RKO (cell line): Measurements from ENCODE around the gene SLC29A2.
A peak's percentile ranks its signal among the peaks of the same experiment; 100 is the strongest.
"Not testable (repeated sequence)": the region's sequence is repeated elsewhere in the genome, so short reads cannot be mapped to it uniquely, and the experiment has no call there.

ENCODE experiments used
- DNase-seq: peaks from one replicate; pipeline ENCODE4 v3.0.0-alpha.2; 2016; ENCODE audit warnings: low spot score

The SLC29A2 gene

GRCh38 chr11:66384316-66384715 is 12.8 kb upstream of the SLC29A2 start:
- not testable (repeated sequence) for DNase-seq

- DNase-seq, result peak; percentile 22
These were observed 8.7 kb upstream of the SLC29A2 start for GRCh38 chr11:66380264-66380663.

- not testable (repeated sequence) for DNase-seq
These were observed 2.2 kb upstream of the SLC29A2 start for GRCh38 chr11:66373690-66374287.

- no peak for DNase-seq
These were observed 1.7 kb upstream of the SLC29A2 start for GRCh38 chr11:66373265-66373664.

- DNase-seq, result no peak
These were observed 2.3 kb downstream of the SLC29A2 start for GRCh38 chr11:66369073-66369894.

GRCh38 chr11:66368484-66368883 is 3.1 kb downstream of the SLC29A2 start:
- DNase-seq, result no peak

GRCh38 chr11:66367561-66368312 is 3.8 kb downstream of the SLC29A2 start:
- DNase-seq, result no peak

GRCh38 chr11:66366844-66367477 is 4.6 kb downstream of the SLC29A2 start:
- no peak for DNase-seq

GRCh38 chr11:66365711-66366619 is 5.6 kb downstream of the SLC29A2 start:
- DNase-seq, result no peak

GRCh38 chr11:66365166-66365565 is 6.4 kb downstream of the SLC29A2 start:
- DNase-seq, result no peak

- DNase-seq, result no peak
These were observed 7.6 kb downstream of the SLC29A2 start for GRCh38 chr11:66363805-66364535.

GRCh38 chr11:66363187-66363601 is 8.4 kb downstream of the SLC29A2 start:
- DNase-seq, result no peak

GRCh38 chr11:66362481-66363147 is 8.9 kb downstream of the SLC29A2 start:
- no peak for DNase-seq

GRCh38 chr11:66361502-66361941 is 10.0 kb downstream of the SLC29A2 start:
- no peak for DNase-seq

- DNase-seq, result no peak
These were observed 11.0 kb downstream of the SLC29A2 start for GRCh38 chr11:66360406-66361073.

- DNase-seq, result no peak
These were observed 11.9 kb downstream of the SLC29A2 start for GRCh38 chr11:66359662-66360087.

- DNase-seq, result not testable (repeated sequence)
These were observed 20.9 kb downstream of the SLC29A2 start for GRCh38 chr11:66350560-66351235.

GRCh38 chr11:66349084-66349386 is 22.5 kb downstream of the SLC29A2 start:
- DNase-seq, result no peak
